HepG2 (cell line): ENCODE results near the gene COG8. TPM values are rescaled to one million over a fixed set of nuclear protein-coding genes. Genes with fewer than 3 reads are reported as not detected.

Experiments
- CCAR2 ChIP-seq: fragments of 200-400 bp; formaldehyde crosslinking; optimal IDR thresholded peaks from 2 replicates; pipeline ENCODE3; 2018; ENCODE audit warnings: low read depth, mild to moderate bottlenecking, low read length, moderate library complexity
- CHD4 ChIP-seq: fragments of 200-600 bp; sonication (generic); IDR thresholded peaks from 2 replicates; pipeline ENCODE4 v1.7.0; 2017; ENCODE audit warnings: mild to moderate bottlenecking, low read length, borderline replicate concordance
- ERF ChIP-seq: IDR thresholded peaks from 2 replicates; pipeline ENCODE4 v1.6.1; 2018; ENCODE audit warnings: missing biosample characterization, missing genetic modification reagents
- HNF4G ChIP-seq, 2 experiments: sonication (generic) in 1 of 2; formaldehyde crosslinking in 1 of 2; IDR thresholded peaks; 2 replicates each; pipeline versions ENCODE4 v1.4.0 to v1.6.1; 2011 to 2020; ENCODE audit warnings: borderline replicate concordance in 2 of 2, low read depth in 2 of 2, mild to moderate bottlenecking in 2 of 2, low read length in 1 of 2, missing genetic modification reagents in 1 of 2, moderate library complexity in 1 of 2
- HOMEZ ChIP-seq: IDR thresholded peaks from 2 replicates; pipeline ENCODE4 v1.6.1; 2016; ENCODE audit warnings: low read depth
- TBP ChIP-seq: sonication (generic); formaldehyde crosslinking; IDR thresholded peaks from 2 replicates; pipeline ENCODE4 v1.5.0; 2020; ENCODE audit warnings: missing genetic modification reagents
- ZBTB49 ChIP-seq: sonication (generic); formaldehyde crosslinking; IDR thresholded peaks from 2 replicates; pipeline ENCODE4 v1.4.0; 2020; ENCODE audit warnings: missing genetic modification reagents, borderline replicate concordance
- ZSCAN25 ChIP-seq: sonication (generic); formaldehyde crosslinking; IDR thresholded peaks from 2 replicates; pipeline ENCODE4 v1.8.0; 2022; ENCODE audit warnings: mild to moderate bottlenecking, missing genetic modification reagents
- polyA plus RNA-seq, 8 experiments: library from polyadenylated mRNA; depleted of rRNA in 3 of 8; stranded (reverse) in 7 of 8; unstranded in 1 of 8; fragments of >200 nt; fragmentation: Illumina TruSeq in 4 of 8; extraction: Trizol in 4 of 8; gene quantifications; 2 replicates each; pipeline versions ENCODE4 v1.2.1 to v1.2.3, GENCODE V29; 2011 to 2016; ENCODE audit warnings: low read depth in 4 of 8, missing spikeins in 1 of 8, mixed read lengths in 1 of 8; ENCODE audit not compliant: insufficient read depth in 1 of 8
- total RNA-seq, 5 experiments: library from RNA; depleted of rRNA; stranded (reverse); fragments of >200 nt; fragmentation: Illumina TruSeq; extraction: Trizol; gene quantifications; 2 replicates each; pipeline ENCODE4 v1.2.3, GENCODE V29; 2016; ENCODE audit warnings: low read depth in 1 of 5
- TF ChIP-seq, protein P1 (sequence below): IDR thresholded peaks from 2 replicates; pipeline ENCODE4 v1.6.1; 2012; ENCODE audit warnings: low read depth, low read length, improper control_type of control experiment

The COG8 gene
- total and polyA plus RNA-seq, 2 of the 13 experiments (the other 11 are each of a cell fraction or from before 2014, with no cell fraction given): 45.5 to 52.1 TPM

- TF ChIP-seq ZBTB49: no peak
- TF ChIP-seq TBP (CRISPR knock-in tag): no peak
- TF ChIP-seq CCAR2: no peak
- TF ChIP-seq HOMEZ: peak; percentile 56; the same call in 1 of the 2 replicates
- peak; percentile 41; the same call in 1 of the 2 replicates for TF ChIP-seq ERF (CRISPR knock-in tag)
- peak; percentile 39; the same call in 1 of the 2 replicates for TF ChIP-seq HNF4G (IDR thresholded peaks at IDR 0.05; ENCODE audit: borderline replicate concordance, low read depth, low read length)
- TF ChIP-seq HNF4G (CRISPR knock-in tag; IDR thresholded peaks at IDR 0.05; ENCODE audit: borderline replicate concordance, low read depth): no peak
- TF ChIP-seq, protein P1, sequence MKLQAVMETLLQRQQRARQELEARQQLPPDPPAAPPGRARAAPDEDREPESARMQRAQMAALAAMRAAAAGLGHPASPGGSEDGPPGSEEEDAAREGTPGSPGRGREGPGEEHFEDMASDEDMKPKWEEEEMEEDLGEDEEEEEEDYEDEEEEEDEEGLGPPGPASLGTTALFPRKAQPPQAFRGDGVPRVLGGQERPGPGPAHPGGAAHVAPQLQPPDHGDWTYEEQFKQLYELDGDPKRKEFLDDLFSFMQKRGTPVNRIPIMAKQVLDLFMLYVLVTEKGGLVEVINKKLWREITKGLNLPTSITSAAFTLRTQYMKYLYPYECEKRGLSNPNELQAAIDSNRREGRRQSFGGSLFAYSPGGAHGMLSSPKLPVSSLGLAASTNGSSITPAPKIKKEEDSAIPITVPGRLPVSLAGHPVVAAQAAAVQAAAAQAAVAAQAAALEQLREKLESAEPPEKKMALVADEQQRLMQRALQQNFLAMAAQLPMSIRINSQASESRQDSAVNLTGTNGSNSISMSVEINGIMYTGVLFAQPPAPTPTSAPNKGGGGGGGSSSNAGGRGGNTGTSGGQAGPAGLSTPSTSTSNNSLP: 0 out of 2 replicates have a peak, but pooled peaks have one; percentile 29
- TF ChIP-seq ZSCAN25 (CRISPR knock-in tag): no peak
- TF ChIP-seq CHD4: no peak
Observed at GRCh38 chr16:69378036-69378435, 38.7 kb upstream of the COG8 start (continued).
